GM12878 (cell line): Measurements from ENCODE around the gene ACYP2. TPM values are rescaled to one million over a fixed set of nuclear protein-coding genes. Genes with fewer than 3 reads are reported as not detected.
A peak's percentile ranks its signal among the peaks of the same experiment; 100 is the strongest.

Experiments
- CBFB ChIP-seq: IDR thresholded peaks from 2 replicates; pipeline ENCODE4 v1.6.1; 2016; ENCODE audit warnings: antibody characterized with exemption, low read depth
- CHD1 ChIP-seq: IDR thresholded peaks from 2 replicates; pipeline ENCODE4 v1.6.1; 2012; ENCODE audit warnings: low read depth, low read length, improper control_type of control experiment
- CHD2 ChIP-seq: IDR thresholded peaks from 2 replicates; pipeline ENCODE4 v1.6.1; 2011; ENCODE audit warnings: low read depth, low read length, improper control_type of control experiment, borderline replicate concordance
- CREB1 ChIP-seq: IDR thresholded peaks from 2 replicates; pipeline ENCODE4 v1.6.1; 2012; ENCODE audit warnings: low read depth, mild to moderate bottlenecking, inconsistent platforms
- ESRRA ChIP-seq: IDR thresholded peaks from 2 replicates; pipeline ENCODE4 v1.6.1; 2012; ENCODE audit warnings: mild to moderate bottlenecking, low read length, improper control_type of control experiment
- ETV6 ChIP-seq, 2 experiments: fragments of 450-650 bp in 1 of 2; IDR thresholded peaks in 1 of 2; conservative IDR thresholded peaks in 1 of 2; 2 replicates each; pipeline ENCODE4 v1.6.1; 2014; ENCODE audit warnings: antibody characterized with exemption in 1 of 2, borderline replicate concordance in 1 of 2, low read depth in 1 of 2, mild to moderate bottlenecking in 1 of 2, moderate library complexity in 1 of 2
- HDAC2 ChIP-seq: fragments of 200-600 bp; sonication (generic); IDR thresholded peaks from 2 replicates; pipeline ENCODE4 v1.6.1; 2017
- HSF1 ChIP-seq: fragments of 150-350 bp; IDR thresholded peaks from 2 replicates; pipeline ENCODE4 v1.6.1; 2014; ENCODE audit warnings: mild to moderate bottlenecking, low read depth, low read length
- JUND ChIP-seq: IDR thresholded peaks from 2 replicates; pipeline ENCODE4 v1.6.1; 2012; ENCODE audit warnings: low read depth, mild to moderate bottlenecking, low read length, improper control_type of control experiment, moderate library complexity
- LARP7 ChIP-seq: fragments of 450-650 bp; IDR thresholded peaks from 2 replicates; pipeline ENCODE4 v1.6.1; 2017; ENCODE audit warnings: mild to moderate bottlenecking
- MTA3 ChIP-seq: IDR thresholded peaks from 2 replicates; pipeline ENCODE4 v1.6.1; 2012; ENCODE audit warnings: low read length, inconsistent platforms, borderline replicate concordance
- NFXL1 ChIP-seq: fragments of 450-650 bp; IDR thresholded peaks from 2 replicates; pipeline ENCODE4 v1.6.1; 2017; ENCODE audit warnings: antibody characterized with exemption, mild to moderate bottlenecking, borderline replicate concordance
- NR2C1 ChIP-seq: fragments of 450-650 bp; IDR thresholded peaks from 2 replicates; pipeline ENCODE4 v1.6.1; 2017; ENCODE audit warnings: antibody characterized with exemption, mild to moderate bottlenecking, moderate library complexity
- PAX8 ChIP-seq: fragments of 450-650 bp; IDR thresholded peaks from 2 replicates; pipeline ENCODE4 v1.6.1; 2017; ENCODE audit warnings: mild to moderate bottlenecking, moderate library complexity
- PML ChIP-seq: IDR thresholded peaks from 2 replicates; pipeline ENCODE4 v1.6.1; 2012; ENCODE audit warnings: low read length, inconsistent platforms
- POU2F2 ChIP-seq: IDR thresholded peaks from 3 replicates; pipeline ENCODE4 v1.6.1; 2011; ENCODE audit warnings: low read depth, mild to moderate bottlenecking, low read length, borderline replicate concordance
- RBBP5 ChIP-seq: fragments of 200-600 bp; sonication (generic); conservative IDR thresholded peaks from 2 replicates; pipeline ENCODE4 v1.6.1; 2016
- RCOR1 ChIP-seq: conservative IDR thresholded peaks from 2 replicates; pipeline ENCODE4 v1.6.1; 2012; ENCODE audit warnings: low read depth, low read length, improper control_type of control experiment
- SMAD5 ChIP-seq: IDR thresholded peaks from 2 replicates; pipeline ENCODE4 v1.6.1; 2016; ENCODE audit warnings: antibody characterized with exemption, low read depth
- TCF3 ChIP-seq: IDR thresholded peaks from 2 replicates; pipeline ENCODE4 v1.6.1; 2012; ENCODE audit warnings: low read depth, mild to moderate bottlenecking, low read length, borderline replicate concordance; ENCODE audit not compliant: insufficient read depth
- ZNF592 ChIP-seq: fragments of 450-650 bp; IDR thresholded peaks from 2 replicates; pipeline ENCODE4 v1.6.1; 2017; ENCODE audit warnings: mild to moderate bottlenecking, moderate library complexity
- polyA plus RNA-seq, 11 experiments: library from polyadenylated mRNA; depleted of rRNA in 4 of 11; unstranded in 6 of 11; stranded (reverse) in 5 of 11; fragments of >200 nt; fragmentation: Nextera tagmentation in 4 of 11; fragmentation: Illumina TruSeq in 1 of 11; extraction: Ambion mirVana in 4 of 11; extraction: Trizol in 1 of 11; gene quantifications; 1 replicate in 1 of 11; 2 replicates in 10 of 11; pipeline versions ENCODE4 v1.2.1 to v1.2.3, GENCODE V29; 2011 to 2016; ENCODE audit warnings: inconsistent platforms in 2 of 11, missing spikeins in 2 of 11, low read depth in 1 of 11
- total RNA-seq, 4 experiments: library from RNA; depleted of rRNA in 3 of 4; stranded (reverse); fragments of >200 nt in 3 of 4; fragmentation: Illumina TruSeq in 1 of 4; extraction: Trizol in 1 of 4; gene quantifications; 2 replicates each; pipeline versions ENCODE4 v1.2.1 to v1.2.3, GENCODE V29; 2013 to 2021
- TF ChIP-seq, protein P1 (sequence below): fragments of 450-650 bp; formaldehyde crosslinking; IDR thresholded peaks from 2 replicates; pipeline ENCODE4 v1.4.0; 2020; ENCODE audit warnings: mild to moderate bottlenecking, moderate library complexity

The ACYP2 gene
- total and polyA plus RNA-seq, 10 of the 15 experiments (the other 5 are each of a cell fraction or from before 2014, with no cell fraction given): 4.2 to 16.3 (median 9.0) TPM

DNA sequence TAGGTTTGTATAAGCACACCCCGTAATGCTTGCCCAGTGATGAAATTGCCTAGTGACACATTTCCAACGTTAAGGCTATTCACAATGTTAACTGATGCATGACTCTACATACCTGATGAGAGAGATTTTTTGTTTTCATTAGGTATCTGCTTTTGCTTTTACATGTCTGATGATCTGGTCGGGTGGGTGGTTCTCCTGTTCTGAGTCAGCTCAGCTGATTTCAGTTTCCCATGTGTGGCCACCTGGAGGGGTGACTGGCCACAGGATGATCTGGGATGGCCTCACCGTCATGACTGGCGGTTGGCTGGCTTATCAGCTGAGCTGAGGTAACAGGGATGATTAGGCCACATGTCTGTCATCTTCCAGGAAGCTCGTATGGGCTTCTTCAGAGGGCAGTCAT, 33.8 kb upstream of the ACYP2 start (continued):
- TF ChIP-seq ZNF592: peak; percentile 88; the same call in 1 of the 2 replicates
- TF ChIP-seq NR2C1: no peak
- TF ChIP-seq CHD1: no peak
- TF ChIP-seq SMAD5: no peak
- TF ChIP-seq, protein P1, sequence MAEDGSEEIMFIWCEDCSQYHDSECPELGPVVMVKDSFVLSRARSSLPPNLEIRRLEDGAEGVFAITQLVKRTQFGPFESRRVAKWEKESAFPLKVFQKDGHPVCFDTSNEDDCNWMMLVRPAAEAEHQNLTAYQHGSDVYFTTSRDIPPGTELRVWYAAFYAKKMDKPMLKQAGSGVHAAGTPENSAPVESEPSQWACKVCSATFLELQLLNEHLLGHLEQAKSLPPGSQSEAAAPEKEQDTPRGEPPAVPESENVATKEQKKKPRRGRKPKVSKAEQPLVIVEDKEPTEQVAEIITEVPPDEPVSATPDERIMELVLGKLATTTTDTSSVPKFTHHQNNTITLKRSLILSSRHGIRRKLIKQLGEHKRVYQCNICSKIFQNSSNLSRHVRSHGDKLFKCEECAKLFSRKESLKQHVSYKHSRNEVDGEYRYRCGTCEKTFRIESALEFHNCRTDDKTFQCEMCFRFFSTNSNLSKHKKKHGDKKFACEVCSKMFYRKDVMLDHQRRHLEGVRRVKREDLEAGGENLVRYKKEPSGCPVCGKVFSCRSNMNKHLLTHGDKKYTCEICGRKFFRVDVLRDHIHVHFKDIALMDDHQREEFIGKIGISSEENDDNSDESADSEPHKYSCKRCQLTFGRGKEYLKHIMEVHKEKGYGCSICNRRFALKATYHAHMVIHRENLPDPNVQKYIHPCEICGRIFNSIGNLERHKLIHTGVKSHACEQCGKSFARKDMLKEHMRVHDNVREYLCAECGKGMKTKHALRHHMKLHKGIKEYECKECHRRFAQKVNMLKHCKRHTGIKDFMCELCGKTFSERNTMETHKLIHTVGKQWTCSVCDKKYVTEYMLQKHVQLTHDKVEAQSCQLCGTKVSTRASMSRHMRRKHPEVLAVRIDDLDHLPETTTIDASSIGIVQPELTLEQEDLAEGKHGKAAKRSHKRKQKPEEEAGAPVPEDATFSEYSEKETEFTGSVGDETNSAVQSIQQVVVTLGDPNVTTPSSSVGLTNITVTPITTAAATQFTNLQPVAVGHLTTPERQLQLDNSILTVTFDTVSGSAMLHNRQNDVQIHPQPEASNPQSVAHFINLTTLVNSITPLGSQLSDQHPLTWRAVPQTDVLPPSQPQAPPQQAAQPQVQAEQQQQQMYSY (CRISPR knock-in tag): no peak
- no peak for TF ChIP-seq RBBP5
- TF ChIP-seq RCOR1: 0 out of 2 replicates have a peak, but pooled peaks have one; percentile 20
- peak; percentile 93; the same call in 1 of the 2 replicates for TF ChIP-seq MTA3
- peak; percentile 93 for TF ChIP-seq CREB1
- TF ChIP-seq HDAC2: no peak
- TF ChIP-seq ESRRA: no peak
- no peak for TF ChIP-seq NFXL1
- peak; percentile 91; the same call in 2 of the 3 replicates for TF ChIP-seq POU2F2
- TF ChIP-seq LARP7: peak; percentile 39; the same call in 1 of the 2 replicates
- peak; percentile 92 for TF ChIP-seq PML
- TF ChIP-seq CHD2: peak; percentile 76
- 0 out of 2 replicates have a peak, but pooled peaks have one; percentile 83 for TF ChIP-seq PAX8
- TF ChIP-seq JUND: peak; percentile 96
- peak in 1 of 2 experiments; percentile 91; a peak in 2 of 4 replicates for TF ChIP-seq ETV6 (conservative IDR thresholded peaks at IDR 0.05 in 1 of 2, IDR thresholded peaks at IDR 0.05 in 1 of 2; ENCODE audit: borderline replicate concordance in 1 of 2, low read depth in 1 of 2)
- TF ChIP-seq CBFB: peak; percentile 87
- peak; percentile 99 for TF ChIP-seq TCF3
- no peak for TF ChIP-seq HSF1
